HG03064 (cell line): ENCODE results near the gene HOXB3.

Experiments
- ATAC-seq: cut with Tn5 transposase; IDR thresholded peaks from one replicate; pipeline ENCODE4 v1.9.1; 2021; ENCODE audit warnings: low read depth; ENCODE audit not compliant: unreplicated experiment

Gene HOXB3

GRCh38 chr17:48626245-48627117, 36.4 kb upstream of the HOXB3 start, which contains the start of gene HOXB9:
Gene HOXB9 (minus strand): TSS chr17:48626358. CDS start chr17:48626269, 89 bp downstream.
- no peak for ATAC-seq

GRCh38 chr17:48625495-48626244, 35.6 kb upstream of the HOXB3 start:
- no peak for ATAC-seq

GRCh38 chr17:48624544-48625494, 34.8 kb upstream of the HOXB3 start:
- ATAC-seq = no peak

- no peak for ATAC-seq
Observed at GRCh38 chr17:48624118-48624517, 34.1 kb upstream of the HOXB3 start.

- ATAC-seq = no peak
Observed at GRCh38 chr17:48623583-48623982, 33.5 kb upstream of the HOXB3 start.

- no peak for ATAC-seq
Observed at GRCh38 chr17:48622857-48623256, 32.8 kb upstream of the HOXB3 start.

- no peak for ATAC-seq
Observed at GRCh38 chr17:48621410-48622392, 31.7 kb upstream of the HOXB3 start.

GRCh38 chr17:48620461-48621139, 30.6 kb upstream of the HOXB3 start:
- ATAC-seq = no peak

GRCh38 chr17:48619826-48620449, 29.9 kb upstream of the HOXB3 start:
- ATAC-seq = no peak

GRCh38 chr17:48618256-48618896, 28.3 kb upstream of the HOXB3 start:
- ATAC-seq = no peak

GRCh38 chr17:48617471-48618255, 27.6 kb upstream of the HOXB3 start:
- ATAC-seq = no peak

- ATAC-seq = no peak
Observed at GRCh38 chr17:48616717-48617470, 26.9 kb upstream of the HOXB3 start.

- no peak for ATAC-seq
Observed at GRCh38 chr17:48615963-48616716, 26.1 kb upstream of the HOXB3 start.

- no peak for ATAC-seq
Observed at GRCh38 chr17:48615047-48615962, 25.3 kb upstream of the HOXB3 start, which contains the start of gene HOXB8. Gene HOXB8 (minus strand): TSS chr17:48615292. CDS start chr17:48614704, 588 bp downstream.
